HG03432 (cell line): ENCODE data around the gene TMA7.
"Not testable (repeated sequence)": the region's sequence is repeated elsewhere in the genome, so short reads cannot be mapped to it uniquely, and the experiment has no call there.

Experiments
- ATAC-seq: cut with Tn5 transposase; IDR thresholded peaks from one replicate; pipeline ENCODE4 v1.9.1; 2021; ENCODE audit warnings: mild to moderate bottlenecking, moderate library complexity; ENCODE audit not compliant: unreplicated experiment

TMA7 gene

GRCh38 chr3:48439820-48440589 lies at the start of gene TMA7, which contains the start of gene CCDC51:
Gene TMA7, plus strand, starts transcription at chr3:48440257. Its CDS starts 40 bp downstream, at chr3:48440297.
Gene CCDC51, minus strand, starts transcription at chr3:48440119. Its CDS starts 4,991 bp downstream, at chr3:48435128.
- ATAC-seq = peak; percentile 93

- ATAC-seq = no peak
These were observed 45.7 kb upstream of the TMA7 start for GRCh38 chr3:48394391-48394790.

- ATAC-seq = no peak
These were observed 44.3 kb upstream of the TMA7 start for GRCh38 chr3:48395714-48396113.

- no peak for ATAC-seq
These were observed 42.0 kb upstream of the TMA7 start for GRCh38 chr3:48397767-48398681.

- ATAC-seq = no peak
These were observed 41.2 kb upstream of the TMA7 start for GRCh38 chr3:48398701-48399386.

GRCh38 chr3:48399387-48400172 lies 40.5 kb upstream of the TMA7 start:
- no peak for ATAC-seq

GRCh38 chr3:48400824-48401433 lies 39.1 kb upstream of the TMA7 start:
- no peak for ATAC-seq

GRCh38 chr3:48401434-48401901 lies 38.6 kb upstream of the TMA7 start:
- not testable (repeated sequence) for ATAC-seq

GRCh38 chr3:48402281-48402732 lies 37.8 kb upstream of the TMA7 start:
- ATAC-seq = no peak

- ATAC-seq = no peak
These were observed 37.1 kb upstream of the TMA7 start for GRCh38 chr3:48402907-48403306.

- ATAC-seq = no peak
These were observed 36.3 kb upstream of the TMA7 start for GRCh38 chr3:48403533-48404439.

- ATAC-seq = no peak
These were observed 35.4 kb upstream of the TMA7 start for GRCh38 chr3:48404440-48405342.

- no peak for ATAC-seq
These were observed 34.6 kb upstream of the TMA7 start for GRCh38 chr3:48405343-48405881.

GRCh38 chr3:48405971-48406370 lies 34.1 kb upstream of the TMA7 start:
- no peak for ATAC-seq

GRCh38 chr3:48406443-48407431 lies 33.3 kb upstream of the TMA7 start:
- ATAC-seq = no peak

GRCh38 chr3:48407542-48408099 lies 32.4 kb upstream of the TMA7 start:
- ATAC-seq = no peak
